ENCODE results near the gene STX4.

The STX4 gene

GRCh38 chr16:30989469-30990047 lies 43.8 kb upstream of the STX4 start:
- TF ChIP-seq, protein P1, sequence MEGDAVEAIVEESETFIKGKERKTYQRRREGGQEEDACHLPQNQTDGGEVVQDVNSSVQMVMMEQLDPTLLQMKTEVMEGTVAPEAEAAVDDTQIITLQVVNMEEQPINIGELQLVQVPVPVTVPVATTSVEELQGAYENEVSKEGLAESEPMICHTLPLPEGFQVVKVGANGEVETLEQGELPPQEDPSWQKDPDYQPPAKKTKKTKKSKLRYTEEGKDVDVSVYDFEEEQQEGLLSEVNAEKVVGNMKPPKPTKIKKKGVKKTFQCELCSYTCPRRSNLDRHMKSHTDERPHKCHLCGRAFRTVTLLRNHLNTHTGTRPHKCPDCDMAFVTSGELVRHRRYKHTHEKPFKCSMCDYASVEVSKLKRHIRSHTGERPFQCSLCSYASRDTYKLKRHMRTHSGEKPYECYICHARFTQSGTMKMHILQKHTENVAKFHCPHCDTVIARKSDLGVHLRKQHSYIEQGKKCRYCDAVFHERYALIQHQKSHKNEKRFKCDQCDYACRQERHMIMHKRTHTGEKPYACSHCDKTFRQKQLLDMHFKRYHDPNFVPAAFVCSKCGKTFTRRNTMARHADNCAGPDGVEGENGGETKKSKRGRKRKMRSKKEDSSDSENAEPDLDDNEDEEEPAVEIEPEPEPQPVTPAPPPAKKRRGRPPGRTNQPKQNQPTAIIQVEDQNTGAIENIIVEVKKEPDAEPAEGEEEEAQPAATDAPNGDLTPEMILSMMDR (IDR thresholded peaks at IDR 0.05) = no peak

GRCh38 chr16:30990105-30990504 lies 43.3 kb upstream of the STX4 start:
- TF ChIP-seq, protein P1 (IDR thresholded peaks at IDR 0.05) = no peak

DNA sequence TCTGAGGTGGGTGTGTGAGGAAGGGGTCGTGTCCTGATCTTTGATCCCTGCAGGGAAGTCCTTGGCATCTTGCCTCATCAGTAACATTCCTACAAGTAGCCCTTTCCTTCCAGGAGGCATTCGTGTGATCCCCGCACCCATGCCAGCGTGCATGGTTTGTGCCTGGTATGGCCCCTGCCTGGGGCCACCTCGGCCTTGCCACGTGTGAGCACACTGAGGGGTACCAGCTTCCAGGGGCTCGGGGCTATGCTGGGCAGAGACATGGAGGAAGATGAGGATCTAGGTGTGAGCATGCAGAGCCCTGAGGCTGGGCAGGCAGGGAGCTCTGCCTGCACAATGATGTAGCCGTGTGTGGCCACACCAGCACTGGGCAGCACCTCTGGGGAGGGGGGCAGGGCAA lies 42.3 kb upstream of the STX4 start:
- TF ChIP-seq, protein P1 (IDR thresholded peaks at IDR 0.05) = no peak

GRCh38 chr16:30992276-30992780 lies 41.0 kb upstream of the STX4 start:
- TF ChIP-seq, protein P1 (IDR thresholded peaks at IDR 0.05) = no peak

DNA sequence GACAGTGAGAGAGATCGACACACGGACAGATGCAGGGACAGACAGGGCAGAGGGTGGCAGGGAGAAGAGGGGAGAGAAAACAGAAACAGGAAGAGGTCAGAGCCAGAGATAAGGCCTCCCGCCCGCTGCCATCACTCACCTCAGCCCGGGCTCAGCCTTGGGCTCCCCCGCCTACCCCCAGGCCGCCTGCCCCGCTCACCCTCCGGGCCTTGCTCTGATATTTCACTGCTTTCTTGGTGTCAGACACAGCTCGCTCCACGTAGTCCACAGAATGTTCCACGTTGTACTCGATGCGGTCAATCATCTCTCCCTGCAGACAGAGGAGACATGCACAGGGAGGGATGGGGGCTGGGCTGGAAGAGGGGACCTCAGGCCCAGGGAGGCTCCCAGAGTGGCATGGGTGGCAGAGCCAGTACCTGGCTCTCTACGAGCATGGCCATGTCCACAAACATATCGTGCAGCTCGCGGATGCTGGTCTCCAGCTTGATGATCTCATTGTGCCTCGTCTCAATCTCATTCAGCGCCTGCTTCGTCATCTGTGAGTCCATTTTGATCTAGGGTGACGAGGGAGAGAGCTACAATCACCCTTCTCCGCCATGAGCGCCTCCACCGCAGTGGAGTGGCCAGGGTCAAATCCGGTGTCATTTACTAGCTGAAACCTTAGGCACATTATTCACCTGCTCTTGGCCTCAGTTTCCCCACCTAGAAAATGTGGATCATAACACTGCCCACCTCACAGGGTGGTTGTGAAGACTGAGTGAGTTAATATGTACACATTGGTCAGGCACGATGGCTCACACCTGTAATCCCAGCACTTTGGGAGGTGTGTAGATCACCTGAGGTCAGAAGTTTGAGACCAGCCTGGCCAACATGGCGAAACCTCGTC lies 40.2 kb upstream of the STX4 start:
- TF ChIP-seq, protein P1 (IDR thresholded peaks at IDR 0.05) = no peak

GRCh38 chr16:30995927-30996323 lies 37.4 kb upstream of the STX4 start:
- TF ChIP-seq, protein P1 (IDR thresholded peaks at IDR 0.05) = no peak

DNA sequence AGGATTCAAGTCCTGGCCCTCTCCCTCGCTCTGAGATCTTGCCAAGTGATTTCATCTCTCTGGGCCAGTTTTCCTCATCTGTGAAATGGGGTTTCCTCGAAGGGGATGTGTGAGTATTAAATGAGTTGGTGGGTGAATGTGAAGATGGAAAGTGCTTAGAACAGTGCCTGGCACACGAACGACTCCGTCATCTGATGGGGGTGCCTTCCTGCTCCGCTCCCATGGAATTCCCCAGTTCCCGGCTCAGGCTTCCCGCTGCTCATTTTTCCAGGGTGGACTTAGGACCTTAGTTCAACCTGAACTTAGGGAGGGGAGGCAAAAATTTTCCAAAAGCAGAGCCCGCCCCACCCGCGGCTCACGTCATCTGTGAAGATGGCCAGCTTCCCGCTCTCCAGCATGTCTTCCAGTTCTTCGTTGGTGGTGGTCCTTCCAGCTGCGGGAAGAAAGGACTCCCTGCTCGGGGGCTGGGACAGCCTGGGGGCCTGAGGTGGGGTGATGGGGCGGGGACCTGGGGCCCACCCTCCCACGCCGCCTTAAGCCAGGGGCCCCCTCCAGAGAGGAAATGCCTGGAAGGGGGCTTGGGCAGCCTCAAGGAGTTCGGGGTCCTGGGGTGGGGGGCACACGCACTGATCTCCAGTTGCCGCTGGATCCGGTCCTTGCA lies 36.9 kb upstream of the STX4 start:
- TF ChIP-seq, protein P1 (IDR thresholded peaks at IDR 0.05) = no peak
